Measurements from ENCODE around the gene PHGDH. TPM values are rescaled to one million over a fixed set of nuclear protein-coding genes. Genes with fewer than 3 reads are reported as not detected.

Gene PHGDH
- total RNA-seq, 3 donors from 2014 or later (not counting 1 experiment from before 2014, with no cell fraction given) = 1.1 to 6.6 (median 5.8) TPM

GRCh38 chr1:119787776-119788175 lies 76.0 kb downstream of the PHGDH start:
- H3K27ac Mint-ChIP-seq = no peak overlapping the region

GRCh38 chr1:119790451-119791198 lies 78.9 kb downstream of the PHGDH start:
- intact Hi-C loops (cut with micrococcal nuclease) = no loop called here
- Mint-ChIP-seq H3K27ac (no peak overlapping the region), H3K4me3 (no peak overlapping the region), H3K36me3 (no peaks in the 10 kb centered on the region), H3K4me1 (no peaks in the 10 kb centered on the region), H3K9me3 (no peaks in the 10 kb centered on the region), H3K27me3 (ENCODE audit: low read depth in 2 of 2) (peaks cover 2 to 18% of the 10 kb centered on the region in 2 donors)
- no peaks in the 10 kb centered on the region for H3K4me1 ChIP-seq (ENCODE audit: control insufficient read depth, insufficient read depth, low read length)
- no peaks in the 10 kb centered on the region for H3K9me3 ChIP-seq (ENCODE audit: control insufficient read depth, insufficient read depth, low read length)
- WGBS (ENCODE audit: insufficient coverage) = 79% methylated on average over 7 of the region's 9 CpGs
- DNase-seq (no peak), ATAC-seq (no peak)
- H3K27ac ChIP-seq (ENCODE audit: low read length) = no peak overlapping the region
- no peaks in the 10 kb centered on the region for H3K27me3 ChIP-seq (ENCODE audit: control insufficient read depth, insufficient read depth, low read length)
- H3K36me3 ChIP-seq (ENCODE audit: control insufficient read depth, insufficient read depth, low read length) = no peaks in the 10 kb centered on the region
- TF ChIP-seq CTCF (IDR thresholded peaks at IDR 0.05) = no peak
- no peak overlapping the region for H3K4me3 ChIP-seq (ENCODE audit: low read length)

More at GRCh38 chr1:119787776-119788175, 76.0 kb downstream of the PHGDH start:
- H3K9me3 ChIP-seq (ENCODE audit: control insufficient read depth, insufficient read depth, low read length) = no peaks in the 10 kb centered on the region
- TF ChIP-seq CTCF (IDR thresholded peaks at IDR 0.05) = no peak
- no peak overlapping the region for H3K4me3 ChIP-seq (ENCODE audit: low read length)
- H3K9me3 Mint-ChIP-seq = no peaks in the 10 kb centered on the region
- H3K27me3 ChIP-seq (ENCODE audit: control insufficient read depth, insufficient read depth, low read length) = no peaks in the 10 kb centered on the region
- peaks cover 2 to 39% of the 10 kb centered on the region in 2 donors for H3K27me3 Mint-ChIP-seq (ENCODE audit: low read depth in 2 of 2)
- no peak overlapping the region for H3K27ac ChIP-seq (ENCODE audit: low read length)
- ATAC-seq = no peak
- no peak overlapping the region for H3K4me3 Mint-ChIP-seq
- no peaks in the 10 kb centered on the region for H3K36me3 ChIP-seq (ENCODE audit: control insufficient read depth, insufficient read depth, low read length)
- no peak for DNase-seq
- H3K36me3 Mint-ChIP-seq = no peaks in the 10 kb centered on the region
- intact Hi-C loops (cut with micrococcal nuclease) = no loop called here
- 64% methylated on average over 2 of the region's 2 CpGs for WGBS (ENCODE audit: insufficient coverage)
- H3K4me1 ChIP-seq (ENCODE audit: control insufficient read depth, insufficient read depth, low read length) = no peaks in the 10 kb centered on the region
- no peaks in the 10 kb centered on the region for H3K4me1 Mint-ChIP-seq

- no peaks in the 10 kb centered on the region for H3K9me3 ChIP-seq (ENCODE audit: control insufficient read depth, insufficient read depth, low read length)
- Mint-ChIP-seq H3K9me3 (no peaks in the 10 kb centered on the region), H3K27ac (no peak overlapping the region), H3K4me3 (no peak overlapping the region), H3K4me1 (no peaks in the 10 kb centered on the region), H3K36me3 (no peaks in the 10 kb centered on the region), H3K27me3 (ENCODE audit: low read depth in 2 of 2) (peaks cover 2 to 18% of the 10 kb centered on the region in 2 donors)
- H3K27ac ChIP-seq (ENCODE audit: low read length) = no peak overlapping the region
- H3K27me3 ChIP-seq (ENCODE audit: control insufficient read depth, insufficient read depth, low read length) = no peaks in the 10 kb centered on the region
- intact Hi-C loops (cut with micrococcal nuclease) = no loop called here
- H3K4me3 ChIP-seq (ENCODE audit: low read length) = no peak overlapping the region
- H3K36me3 ChIP-seq (ENCODE audit: control insufficient read depth, insufficient read depth, low read length) = no peaks in the 10 kb centered on the region
- 92% methylated on average over 2 of the region's 4 CpGs for WGBS (ENCODE audit: insufficient coverage)
- no peak for DNase-seq
- H3K4me1 ChIP-seq (ENCODE audit: control insufficient read depth, insufficient read depth, low read length) = no peaks in the 10 kb centered on the region
- no peak for ATAC-seq
- TF ChIP-seq CTCF (IDR thresholded peaks at IDR 0.05) = no peak
Observed at GRCh38 chr1:119791377-119791776, 79.6 kb downstream of the PHGDH start.

Other genes with a start within 250 kb of the PHGDH start
- not detected for gene HSD3B1, start 204.7 kb upstream of the PHGDH start, total RNA-seq
- gene ZNF697, start 63.7 kb upstream of the PHGDH start, total RNA-seq = under 1 TPM in 2 of 3 donors, not detected in 1; 0.09 to 0.45 TPM
- gene HMGCS2, start 57.0 kb downstream of the PHGDH start, total RNA-seq = not detected
- not detected for gene REG4, start 99.5 kb downstream of the PHGDH start, total RNA-seq
- under 1 TPM in 1 of 3 donors, not detected in 2; 0.13 TPM for gene ADAM30, start 184.6 kb downstream of the PHGDH start, total RNA-seq